Activated CD4-positive, alpha-beta T cell treated with anti-CD3 and anti-CD28 coated beads, Interleukin-2, amount 50 U/mL, for 4 hours (primary cell): ENCODE measurements around the gene CREB1.
A peak's percentile ranks its signal among the peaks of the same experiment; 100 is the strongest.

Experiments
- DNase-seq, 2 experiments: peaks; one replicate each; pipeline ENCODE4 v3.0.0-alpha.2; 2020

Gene CREB1

GRCh38 chr2:207504513-207505170, 25.1 kb upstream of the CREB1 start:
- DNase-seq: no peak

- no peak for DNase-seq
Measured at GRCh38 chr2:207505171-207505570, 24.6 kb upstream of the CREB1 start.

GRCh38 chr2:207505728-207506127, 24.0 kb upstream of the CREB1 start:
- DNase-seq: no peak

DNA sequence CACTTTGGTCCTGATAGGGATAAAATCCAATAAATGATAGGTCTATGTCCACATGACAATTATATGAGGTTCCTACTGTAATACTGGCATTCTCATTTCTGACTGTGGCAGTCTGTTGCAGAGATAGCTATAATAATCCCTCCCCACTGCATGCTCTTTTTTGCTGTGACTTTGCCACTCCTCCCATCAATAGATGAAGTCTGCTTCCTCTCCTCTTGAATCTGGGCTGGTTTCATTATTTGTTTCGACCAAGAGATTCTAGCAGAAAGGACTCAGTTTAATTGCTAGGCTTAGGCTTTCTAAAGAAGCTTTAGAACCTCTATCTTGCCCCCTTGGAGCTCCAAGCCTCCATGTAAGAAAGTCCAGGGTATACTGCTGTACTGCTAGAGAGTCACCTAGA, 23.3 kb upstream of the CREB1 start:
- no peak for DNase-seq

DNA sequence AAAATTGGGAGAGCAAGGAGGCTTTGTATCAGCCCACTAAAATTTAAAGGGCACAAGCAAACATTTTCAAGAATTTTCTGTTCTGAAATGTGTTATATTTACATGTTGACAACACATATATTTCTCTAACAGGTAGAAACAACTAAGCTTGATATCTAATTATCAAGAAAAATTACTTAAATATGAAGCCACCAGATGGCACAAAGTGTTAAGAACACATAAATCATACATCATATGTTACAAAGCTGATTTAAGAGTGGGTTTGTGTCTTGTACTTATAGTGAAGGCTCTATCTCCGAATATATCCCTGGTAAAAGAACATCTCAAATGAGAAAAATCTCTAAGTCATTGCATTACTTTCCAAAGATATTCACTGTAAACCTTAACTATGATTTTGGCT, 19.6 kb upstream of the CREB1 start:
- no peak for DNase-seq

DNA sequence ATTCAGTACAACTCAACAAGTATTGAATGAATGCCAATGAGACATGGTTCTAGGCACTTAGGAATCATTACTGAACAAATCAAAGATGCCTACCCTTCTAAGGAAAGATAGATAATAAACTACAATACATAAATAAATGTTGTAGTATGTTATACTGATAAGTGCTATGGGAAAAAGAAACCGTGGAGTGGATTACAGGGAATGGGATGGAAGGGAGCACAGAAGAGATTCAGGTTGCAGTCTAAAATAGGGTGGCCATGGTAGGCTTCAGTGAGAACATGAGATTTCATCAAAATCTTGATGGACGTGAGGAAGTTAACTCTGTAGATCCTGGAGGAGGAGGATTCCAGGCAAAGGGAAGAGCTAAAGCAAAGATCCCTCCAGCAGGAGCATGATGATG, 17.9 kb upstream of the CREB1 start:
- DNase-seq: no peak

DNA sequence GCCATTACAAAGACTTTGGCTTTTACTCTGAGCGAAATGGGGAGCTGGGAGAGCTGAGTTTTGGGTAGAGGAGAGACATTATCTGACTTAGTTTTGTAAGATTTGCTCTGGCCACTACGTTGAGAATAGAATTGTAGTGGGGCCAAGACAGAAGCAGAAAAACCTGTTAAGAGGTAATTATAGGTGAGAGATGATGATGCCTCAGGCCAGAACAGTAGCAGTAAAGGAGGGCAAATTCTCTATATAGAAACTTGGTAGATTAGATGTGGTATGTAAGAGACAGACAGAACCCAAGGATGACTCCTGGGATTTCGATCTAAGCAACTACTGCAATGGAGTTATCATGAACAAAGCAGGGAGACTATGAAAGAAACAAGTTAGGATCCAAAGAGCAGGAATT, 17.4 kb upstream of the CREB1 start:
- no peak for DNase-seq

- DNase-seq: no peak
Measured at GRCh38 chr2:207513551-207514257, 16.1 kb upstream of the CREB1 start.

DNA sequence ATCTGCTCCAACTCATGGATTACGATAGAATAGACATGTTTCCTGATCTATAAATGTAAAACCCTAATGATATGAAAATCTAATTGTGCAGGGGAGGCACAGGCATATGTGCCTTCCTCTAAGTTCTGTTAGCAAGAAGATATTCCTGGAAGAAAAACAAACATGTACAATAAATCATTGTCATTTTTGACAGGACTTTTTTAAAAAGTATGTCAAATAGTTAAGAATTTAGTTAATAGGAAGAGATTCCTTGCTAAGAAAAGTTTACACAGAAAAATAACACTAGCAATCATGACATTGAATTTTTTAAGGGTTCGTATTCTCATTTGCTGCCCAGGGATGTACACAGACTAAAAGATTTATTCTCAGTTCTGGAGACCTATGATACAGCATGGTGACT, 15.3 kb upstream of the CREB1 start:
- DNase-seq: no peak

- no peak for DNase-seq
Measured at GRCh38 chr2:207515671-207516070, 14.1 kb upstream of the CREB1 start.

DNA sequence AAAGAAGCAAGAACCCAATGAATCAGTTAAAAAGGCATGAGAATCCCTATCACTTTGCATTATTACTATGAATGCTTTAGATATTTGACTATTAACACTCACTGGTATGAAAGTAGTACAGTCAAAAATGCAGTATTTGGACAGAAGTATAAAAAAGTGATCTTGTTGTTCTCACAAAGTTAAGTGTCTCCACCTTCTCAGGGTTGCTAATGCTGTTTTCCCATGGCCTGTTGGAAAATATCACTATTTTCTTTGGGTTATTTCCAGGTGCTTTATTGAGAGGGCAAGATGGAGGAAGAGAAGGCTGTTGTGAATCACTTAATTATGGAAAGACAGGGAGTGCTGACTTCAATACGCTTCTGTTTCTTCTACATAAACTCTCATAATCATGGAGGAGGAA, 13.6 kb upstream of the CREB1 start:
- DNase-seq: no peak

GRCh38 chr2:207523005-207523404, 6.8 kb upstream of the CREB1 start:
- DNase-seq: no peak

DNA sequence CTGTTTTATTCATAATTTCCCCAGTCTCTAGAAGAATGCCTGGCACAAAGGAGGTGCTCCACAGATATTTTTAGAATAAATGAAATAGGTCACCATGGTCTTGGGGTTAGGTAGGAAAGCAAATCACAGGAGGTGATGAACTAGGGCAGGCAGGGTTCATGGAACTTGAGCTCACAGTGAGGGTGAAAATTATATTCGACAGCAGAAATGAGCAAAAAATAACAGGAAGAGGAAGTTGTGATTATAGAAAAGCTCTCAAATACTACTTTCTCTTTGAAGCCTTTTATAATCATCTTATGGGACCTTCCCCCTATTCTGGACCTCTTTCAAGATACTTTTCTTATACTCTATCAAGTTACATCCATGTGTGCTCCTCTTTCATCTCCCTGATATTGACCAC, 4.5 kb upstream of the CREB1 start:
- DNase-seq: no peak

- DNase-seq: peak; percentile 56 to 59
Measured at GRCh38 chr2:207528980-207529329, 807 bp upstream of the CREB1 start.

- peak; percentile 27 to 34 for DNase-seq
Measured at GRCh38 chr2:207530160-207531031, 634 bp downstream of the CREB1 start.

DNA sequence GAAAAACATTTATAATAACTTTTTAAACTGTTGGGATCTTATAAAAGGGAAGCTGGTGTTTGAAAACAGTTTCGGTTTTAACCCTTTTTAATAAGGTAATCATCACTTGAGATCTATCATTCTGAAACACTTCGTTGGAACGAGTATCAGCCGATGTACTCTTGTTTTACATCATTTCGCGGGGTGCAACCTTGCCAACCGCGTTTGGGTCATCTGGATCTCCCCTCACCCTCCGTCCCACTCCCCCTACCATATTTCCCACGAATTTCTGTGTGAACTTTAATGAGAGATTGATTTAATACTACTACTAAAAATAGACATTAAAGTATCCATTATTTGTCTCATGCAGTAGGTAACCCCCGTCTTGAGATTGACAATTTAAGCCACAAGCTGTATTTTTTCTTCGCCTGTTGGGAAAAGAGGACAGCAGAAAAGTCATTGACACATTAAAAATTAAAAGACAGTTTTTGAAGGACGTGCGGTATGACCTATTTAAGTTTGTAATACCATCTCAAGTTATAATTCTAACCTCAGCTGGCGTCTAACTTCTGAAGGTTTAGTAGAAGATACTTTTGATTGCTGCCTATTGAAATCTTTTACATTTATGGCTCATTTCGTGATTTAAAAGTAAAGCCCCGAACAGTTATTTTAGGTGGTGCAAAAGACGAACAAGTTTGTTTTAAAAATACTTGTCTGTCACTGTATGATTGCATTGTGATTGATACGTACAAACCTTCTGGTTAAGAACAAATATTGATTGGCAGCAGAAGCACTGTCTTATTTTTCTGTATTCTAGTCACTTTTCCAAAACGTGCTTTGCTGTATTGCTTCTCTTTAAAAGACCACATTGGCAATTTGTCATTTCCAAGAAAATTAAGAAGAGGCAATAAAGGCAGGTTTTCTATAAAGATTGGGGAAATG, 1.5 kb downstream of the CREB1 start:
- no peak for DNase-seq

GRCh38 chr2:207532676-207533075, 2.9 kb downstream of the CREB1 start:
- no peak for DNase-seq

DNA sequence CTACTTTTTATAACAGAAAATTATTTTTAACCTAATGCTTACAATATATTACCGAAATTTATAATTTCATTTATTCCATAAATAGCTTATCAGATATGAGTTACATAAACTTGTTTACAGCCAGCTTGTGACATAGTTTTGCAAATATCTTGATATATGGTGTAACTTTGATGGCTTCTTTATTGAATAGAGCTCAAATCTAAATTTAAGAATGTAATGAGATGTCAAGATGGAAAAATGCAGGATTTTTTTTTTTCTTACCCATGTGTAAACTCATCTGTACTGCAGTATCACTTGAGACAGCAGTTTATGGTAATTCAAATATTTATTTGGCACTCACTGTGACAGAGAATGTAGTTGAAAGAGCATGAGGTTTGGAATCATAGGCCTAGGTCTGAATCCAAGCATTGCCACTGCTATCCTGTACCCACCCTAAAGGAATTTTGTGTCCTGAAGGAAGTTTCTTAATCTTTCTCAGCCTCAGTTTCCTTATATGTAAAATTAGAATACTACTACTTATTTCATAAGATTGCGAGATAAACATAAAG, 3.8 kb downstream of the CREB1 start:
- DNase-seq: no peak

- DNase-seq: no peak
Measured at GRCh38 chr2:207534417-207534816, 4.7 kb downstream of the CREB1 start.

GRCh38 chr2:207539470-207539869, 9.7 kb downstream of the CREB1 start:
- DNase-seq: no peak

- DNase-seq: no peak
Measured at GRCh38 chr2:207540431-207540830, 10.7 kb downstream of the CREB1 start.

- no peak for DNase-seq
Measured at GRCh38 chr2:207541933-207542332, 12.2 kb downstream of the CREB1 start.

DNA sequence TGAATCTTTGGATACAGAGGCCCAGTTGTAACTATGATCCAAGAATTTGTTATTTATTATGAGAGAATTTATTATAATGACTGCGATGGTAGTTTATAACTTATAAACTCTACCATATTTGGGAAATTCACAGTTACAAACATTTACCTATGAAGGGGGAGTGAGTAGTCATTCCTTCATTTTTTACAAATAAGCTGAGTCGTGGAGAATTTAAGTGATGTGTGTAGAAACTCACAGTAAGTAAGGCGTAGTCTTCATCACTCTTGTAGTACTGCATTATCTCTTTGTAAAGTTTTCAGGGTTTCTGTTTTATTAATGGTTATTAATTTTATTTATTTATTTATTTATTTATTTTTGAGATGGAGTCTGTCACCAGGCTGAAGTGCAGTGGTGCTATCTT, 13.5 kb downstream of the CREB1 start:
- DNase-seq: no peak
